Thoracic aorta (tissue), 2 donors: ENCODE data around the gene TRIP4. TPM values are rescaled to one million over a fixed set of nuclear protein-coding genes. Genes with fewer than 3 reads are reported as not detected.

Experiments used
- ATAC-seq: fragments of 150-250 bp; one replicate; pipeline ENCODE4 v1.8.0; 2017; ENCODE audit warnings: low read depth; ENCODE audit not compliant: insufficient number of reproducible peaks, low FRiP score
- DNase-seq: peaks from one replicate; pipeline ENCODE4 v3.0.0-alpha.2; 2020; ENCODE audit warnings: low spot score
- H3K27ac ChIP-seq, 2 donors: fragments of 200-600 bp; sonication (generic); 1 replicate in 1 of 2; 2 replicates in 1 of 2; pipeline ENCODE4 v1.5.1; 2016; ENCODE audit warnings: mild to moderate bottlenecking in 2 of 2, moderate library complexity in 2 of 2
- H3K27me3 ChIP-seq: fragments of 200-600 bp; sonication (generic); replicated peaks from 2 replicates; pipeline ENCODE4 v1.6.0; 2016; ENCODE audit warnings: mild to moderate bottlenecking; ENCODE audit not compliant: insufficient read depth
- H3K36me3 ChIP-seq: fragments of 200-600 bp; sonication (generic); one replicate; pipeline ENCODE4 v1.5.1; 2016
- H3K4me1 ChIP-seq, 2 donors: fragments of 200-600 bp; sonication (generic); 1 replicate in 1 of 2; 2 replicates in 1 of 2; pipeline versions ENCODE4 v1.5.1 to v1.6.0; 2016; ENCODE audit warnings: low read depth in 2 of 2, mild to moderate bottlenecking in 1 of 2; ENCODE audit not compliant: control insufficient read depth in 1 of 2
- H3K4me3 ChIP-seq: fragments of 200-600 bp; sonication (generic); 2 replicates; pipeline ENCODE4 v1.5.1; 2016; ENCODE audit warnings: mild to moderate bottlenecking
- H3K9me3 ChIP-seq: fragments of 200-600 bp; sonication (generic); 2 replicates; pipeline ENCODE4 v1.5.1; 2016
- total RNA-seq, 2 donors: library from RNA; depleted of rRNA; stranded (reverse); fragments of >200 nt; gene quantifications; one replicate each; pipeline versions ENCODE4 v1.1.0 to v1.2.3, GENCODE V29; 2016
- TF ChIP-seq, protein P1 (sequence below): fragments of 200-600 bp; sonication (generic); IDR thresholded peaks from one replicate; pipeline ENCODE4 v1.5.1; 2019; ENCODE audit warnings: antibody characterized with exemption

The TRIP4 gene
- total RNA-seq, 2 donors from 2014 or later: 11.5 to 29.9 TPM

DNA sequence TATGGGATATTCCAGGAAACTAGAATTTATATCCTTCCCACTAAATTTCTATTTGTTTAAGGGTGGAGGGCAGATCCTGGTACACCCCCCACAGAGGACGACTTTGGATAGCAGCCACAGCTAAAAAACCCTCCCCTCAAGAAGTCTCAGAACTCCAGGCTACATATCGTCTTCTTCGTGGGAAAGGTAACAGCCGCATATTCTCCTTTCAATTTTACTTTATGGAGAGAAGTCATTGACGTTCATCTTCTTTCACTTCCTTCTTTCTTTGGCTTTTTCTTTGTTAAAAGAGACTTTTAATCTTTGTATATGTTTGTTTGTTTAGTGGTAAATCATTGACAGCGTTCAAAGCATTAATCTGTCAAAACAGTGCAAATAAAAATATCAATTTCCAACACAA, 36.3 kb downstream of the TRIP4 start:
- H3K36me3 ChIP-seq: peaks cover 38% of the 10 kb centered on the region
- H3K9me3 ChIP-seq: no peaks in the 10 kb centered on the region
- ATAC-seq (no peak), DNase-seq (no peak)
- H3K27ac ChIP-seq: no peak overlapping the region
- no peaks in the 10 kb centered on the region for H3K27me3 ChIP-seq
- TF ChIP-seq, protein P1, sequence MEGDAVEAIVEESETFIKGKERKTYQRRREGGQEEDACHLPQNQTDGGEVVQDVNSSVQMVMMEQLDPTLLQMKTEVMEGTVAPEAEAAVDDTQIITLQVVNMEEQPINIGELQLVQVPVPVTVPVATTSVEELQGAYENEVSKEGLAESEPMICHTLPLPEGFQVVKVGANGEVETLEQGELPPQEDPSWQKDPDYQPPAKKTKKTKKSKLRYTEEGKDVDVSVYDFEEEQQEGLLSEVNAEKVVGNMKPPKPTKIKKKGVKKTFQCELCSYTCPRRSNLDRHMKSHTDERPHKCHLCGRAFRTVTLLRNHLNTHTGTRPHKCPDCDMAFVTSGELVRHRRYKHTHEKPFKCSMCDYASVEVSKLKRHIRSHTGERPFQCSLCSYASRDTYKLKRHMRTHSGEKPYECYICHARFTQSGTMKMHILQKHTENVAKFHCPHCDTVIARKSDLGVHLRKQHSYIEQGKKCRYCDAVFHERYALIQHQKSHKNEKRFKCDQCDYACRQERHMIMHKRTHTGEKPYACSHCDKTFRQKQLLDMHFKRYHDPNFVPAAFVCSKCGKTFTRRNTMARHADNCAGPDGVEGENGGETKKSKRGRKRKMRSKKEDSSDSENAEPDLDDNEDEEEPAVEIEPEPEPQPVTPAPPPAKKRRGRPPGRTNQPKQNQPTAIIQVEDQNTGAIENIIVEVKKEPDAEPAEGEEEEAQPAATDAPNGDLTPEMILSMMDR: no peak
- H3K4me1 ChIP-seq: no peaks in the 10 kb centered on the region
- H3K4me3 ChIP-seq: no peak overlapping the region

DNA sequence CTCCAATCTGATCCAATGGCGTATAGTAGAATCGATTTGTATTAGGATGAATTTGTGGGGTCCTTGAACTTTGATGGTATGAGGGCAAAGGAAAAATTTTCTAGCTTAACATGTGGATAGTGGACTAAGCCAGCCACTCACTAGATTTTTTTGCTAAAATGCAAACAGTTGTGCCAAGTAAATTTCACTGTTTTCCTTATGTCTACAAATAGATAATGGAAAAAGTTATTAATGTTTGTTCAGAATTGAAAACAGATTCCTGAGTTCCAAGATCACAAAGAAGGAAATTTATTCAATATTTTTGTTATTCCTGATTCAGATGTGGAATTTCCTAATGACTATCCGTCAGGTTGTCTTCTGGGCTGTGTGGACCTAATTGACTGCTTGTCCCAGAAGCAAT, 37.6 kb downstream of the TRIP4 start:
- TF ChIP-seq, protein P1: no peak
- Histone ChIP-seq H3K4me1 (peaks cover 0 to 9% of the 10 kb centered on the region in 2 donors), H3K4me3 (no peak overlapping the region), H3K36me3 (peaks cover 26% of the 10 kb centered on the region), H3K27ac (no peak overlapping the region), H3K9me3 (no peaks in the 10 kb centered on the region), H3K27me3 (no peaks in the 10 kb centered on the region)
- DNase-seq: no peak
- no peak for ATAC-seq

DNA sequence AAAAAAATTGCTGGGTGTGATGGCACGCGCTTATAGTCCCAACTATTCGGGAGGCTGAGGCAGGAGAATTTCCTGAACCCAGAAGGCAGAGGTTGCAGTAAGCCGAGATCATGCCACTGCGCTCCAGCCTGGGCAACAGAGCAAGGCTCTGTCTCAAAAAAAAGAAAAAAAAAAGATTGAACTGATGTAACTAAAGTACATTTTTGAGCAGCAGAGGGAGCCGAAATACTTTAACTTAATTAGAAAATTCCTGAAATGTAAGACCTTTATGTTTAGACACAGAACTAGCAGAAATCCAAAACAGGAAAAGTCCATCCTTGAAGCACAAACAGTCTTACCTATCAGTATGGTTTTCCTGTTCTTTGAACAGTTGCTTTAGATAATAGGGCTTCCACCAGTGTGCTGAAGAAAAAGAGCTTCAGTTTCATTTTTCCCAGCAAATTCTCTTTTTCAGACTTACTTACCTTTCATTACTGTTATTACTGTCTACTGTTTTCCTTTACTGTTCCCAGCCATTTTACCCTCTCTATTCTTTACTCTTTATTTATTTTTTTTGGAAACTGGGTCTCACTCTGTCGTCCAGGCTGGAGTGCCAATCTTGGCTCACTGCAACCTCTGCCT, 39.3 kb downstream of the TRIP4 start:
- no peak overlapping the region for H3K27ac ChIP-seq
- H3K4me3 ChIP-seq: no peak overlapping the region
- no peaks in the 10 kb centered on the region for H3K27me3 ChIP-seq
- peaks cover 16% of the 10 kb centered on the region for H3K36me3 ChIP-seq
- TF ChIP-seq, protein P1: no peak
- DNase-seq (no peak), ATAC-seq (no peak)
- H3K4me1 ChIP-seq: peaks cover 0 to 9% of the 10 kb centered on the region in 2 donors
- no peaks in the 10 kb centered on the region for H3K9me3 ChIP-seq

DNA sequence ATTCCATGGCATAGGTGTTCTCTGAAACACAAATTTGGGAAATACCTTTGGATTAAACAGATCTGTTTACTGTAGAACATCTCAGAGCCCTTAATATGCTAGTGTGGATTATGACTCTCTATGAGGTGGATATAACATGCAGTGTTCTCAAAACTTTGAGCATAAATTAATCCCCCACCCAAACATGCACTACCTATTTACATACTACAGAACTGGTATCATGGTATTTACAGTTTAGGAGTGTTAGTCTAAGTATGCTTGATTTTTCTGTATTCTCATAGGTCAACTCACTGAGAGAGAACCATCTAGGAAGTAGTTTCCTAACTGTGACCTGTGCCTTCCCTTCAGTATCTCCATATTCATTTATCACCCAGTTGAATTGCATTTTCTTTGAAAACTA, 41.8 kb downstream of the TRIP4 start:
- DNase-seq: no peak
- Histone ChIP-seq H3K36me3 (peaks cover 15% of the 10 kb centered on the region), H3K4me1 (peaks cover 0 to 9% of the 10 kb centered on the region in 2 donors), H3K9me3 (no peaks in the 10 kb centered on the region), H3K27ac (peak overlapping the region in 1 of 2 donors; percentile 1), H3K4me3 (no peak overlapping the region), H3K27me3 (no peaks in the 10 kb centered on the region)
- TF ChIP-seq, protein P1: no peak
- no peak for ATAC-seq

DNA sequence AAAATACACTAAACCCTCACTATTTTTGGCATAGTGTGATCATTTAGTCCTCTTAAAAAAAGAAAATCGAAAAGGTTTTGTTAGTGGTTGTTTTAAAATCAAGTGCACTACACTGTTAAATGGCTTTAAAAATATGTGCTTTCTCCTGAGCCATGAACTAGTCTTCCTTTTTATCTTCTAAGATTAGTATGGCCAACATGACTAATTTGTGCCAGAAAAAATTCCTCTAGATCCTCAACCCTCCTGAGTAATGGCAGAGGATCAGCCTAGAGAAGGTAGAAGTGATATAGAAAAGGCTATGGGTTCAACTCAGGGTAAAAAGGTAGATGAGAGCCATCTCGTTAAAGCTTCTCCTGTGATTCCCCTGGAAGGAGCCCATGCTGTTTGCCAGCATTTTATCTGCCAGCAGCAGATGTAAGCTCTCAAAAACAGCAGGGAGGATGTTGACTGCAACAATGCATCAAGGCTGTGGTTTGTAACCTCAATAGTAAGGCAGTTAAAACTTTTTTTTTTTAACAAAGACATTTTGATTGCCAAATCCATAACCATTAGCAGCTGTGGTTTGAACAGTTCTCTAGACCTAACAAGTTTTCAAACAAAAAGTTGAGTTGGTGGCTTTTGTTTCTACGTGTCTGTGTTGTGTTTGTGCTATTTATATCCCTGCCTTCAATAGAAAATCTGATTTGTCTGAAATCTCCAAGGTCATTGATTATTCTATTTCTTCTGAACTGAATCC, 42.5 kb downstream of the TRIP4 start:
- ATAC-seq (no peak), DNase-seq (no peak)
- Histone ChIP-seq H3K9me3 (no peaks in the 10 kb centered on the region), H3K27ac (peak overlapping the region in 1 of 2 donors; percentile 1), H3K4me3 (no peak overlapping the region), H3K4me1 (peaks cover 0 to 9% of the 10 kb centered on the region in 2 donors), H3K27me3 (no peaks in the 10 kb centered on the region), H3K36me3 (peaks cover 15% of the 10 kb centered on the region)
- TF ChIP-seq, protein P1: no peak
